Stimulated activated CD4-positive, alpha-beta T cell treated with anti-CD3 and anti-CD28 coated beads, Interleukin-1b, Interleukin-23, amount 100 ng/mL, for 1 hour (primary cell): ENCODE data around the gene SCN2A.

Experiments used
- DNase-seq, 2 donors: peaks; one replicate each; pipeline ENCODE4 v3.0.0-alpha.2; 2020; ENCODE audit warnings: low read depth in 2 of 2

The SCN2A gene

GRCh38 chr2:165239230-165239629 is at the start of gene SCN2A:
TSS of gene SCN2A (plus strand) at chr2:165239414. CDS start at chr2:165295824, 56,410 bp downstream.
- DNase-seq: no peak

GRCh38 chr2:165191096-165191728 is 48.0 kb upstream of the SCN2A start:
- no peak for DNase-seq

GRCh38 chr2:165192729-165193128 is 46.5 kb upstream of the SCN2A start:
- no peak for DNase-seq

GRCh38 chr2:165193178-165193777 is 45.9 kb upstream of the SCN2A start:
- no peak for DNase-seq

GRCh38 chr2:165196411-165196810 is 42.8 kb upstream of the SCN2A start:
- DNase-seq: no peak

- DNase-seq: no peak
Observed at GRCh38 chr2:165197346-165197745, 41.9 kb upstream of the SCN2A start.

GRCh38 chr2:165198181-165198580 is 41.0 kb upstream of the SCN2A start:
- no peak for DNase-seq

- no peak for DNase-seq
Observed at GRCh38 chr2:165202239-165202638, 37.0 kb upstream of the SCN2A start.

- DNase-seq: no peak
Observed at GRCh38 chr2:165203689-165204559, 35.3 kb upstream of the SCN2A start, which contains the start of gene SCN3A. TSS of gene SCN3A (minus strand) at chr2:165204050. CDS start at chr2:165176394, 27,656 bp downstream.

GRCh38 chr2:165205865-165206264 is 33.3 kb upstream of the SCN2A start:
- no peak for DNase-seq

- DNase-seq: no peak
Observed at GRCh38 chr2:165208094-165208493, 31.1 kb upstream of the SCN2A start.

GRCh38 chr2:165214093-165214492 is 25.1 kb upstream of the SCN2A start:
- DNase-seq: no peak

- DNase-seq: no peak
Observed at GRCh38 chr2:165219481-165219880, 19.7 kb upstream of the SCN2A start.

GRCh38 chr2:165224941-165225340 is 14.3 kb upstream of the SCN2A start:
- no peak for DNase-seq

- no peak for DNase-seq
Observed at GRCh38 chr2:165227571-165227970, 11.6 kb upstream of the SCN2A start.

- DNase-seq: no peak
Observed at GRCh38 chr2:165237056-165237455, 2.2 kb upstream of the SCN2A start.

- DNase-seq: no peak
Observed at GRCh38 chr2:165238295-165238694, 919 bp upstream of the SCN2A start.

- DNase-seq: no peak
Observed at GRCh38 chr2:165239856-165240515, 772 bp downstream of the SCN2A start.

- no peak for DNase-seq
Observed at GRCh38 chr2:165240916-165241315, 1.7 kb downstream of the SCN2A start.

GRCh38 chr2:165245081-165245793 is 6.0 kb downstream of the SCN2A start:
- no peak for DNase-seq

GRCh38 chr2:165248238-165248637 is 9.0 kb downstream of the SCN2A start:
- no peak for DNase-seq
